ENCODE measurements around the gene AP2A2. TPM values are rescaled to one million over a fixed set of nuclear protein-coding genes. Genes with fewer than 3 reads are reported as not detected.

Gene AP2A2
- total and polyA plus RNA-seq, 2 of the 4 experiments (the other 2 are of a cell fraction): 19.9 to 49.0 TPM

DNA sequence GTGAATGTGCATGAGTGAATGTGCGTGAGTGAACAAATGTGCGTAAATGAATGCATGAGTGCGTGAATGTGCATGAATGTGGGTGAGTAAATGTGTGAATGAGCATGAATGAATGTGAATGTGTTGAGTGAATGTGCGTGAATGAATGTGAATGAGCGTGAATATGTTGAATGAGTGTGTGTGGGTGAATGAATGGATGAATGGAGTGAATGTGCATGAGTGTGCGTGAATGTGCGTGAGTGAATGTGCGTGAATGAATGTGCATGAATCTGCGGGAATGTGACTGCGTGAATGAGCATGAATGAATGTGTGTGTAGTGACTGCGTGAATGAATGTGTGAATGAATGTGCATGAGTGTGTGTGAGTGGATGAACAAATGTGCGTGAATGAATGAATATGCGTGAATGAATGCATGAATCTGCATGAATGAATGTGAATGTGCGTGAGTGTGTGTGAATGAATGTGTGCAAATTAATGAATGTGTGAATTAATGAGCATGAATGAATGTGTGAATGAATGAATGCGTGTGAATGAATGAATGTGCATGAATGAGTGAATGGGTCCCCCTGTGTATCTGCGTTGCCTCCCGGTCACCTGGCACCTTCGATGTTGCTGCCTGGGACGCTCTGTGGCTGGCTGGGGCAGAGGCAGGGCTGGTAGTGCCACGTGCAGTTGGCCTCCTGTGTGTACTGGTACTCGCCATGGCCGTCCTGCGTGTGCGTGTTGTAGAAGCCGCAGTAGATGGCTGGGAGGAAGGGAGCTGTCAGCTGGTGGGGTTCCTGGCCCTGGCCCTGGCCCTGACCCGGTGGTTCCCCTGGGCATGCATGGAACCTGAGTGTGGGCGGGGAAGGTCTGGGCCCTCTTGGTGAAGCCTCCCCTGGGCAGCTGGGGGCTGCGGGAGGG is 97.5 kb downstream of the AP2A2 start:
- no peaks in the 10 kb centered on the region for H3K4me1 ChIP-seq (ENCODE audit: control insufficient read depth, insufficient read depth, low read length)
- DNase-seq (no peak), ATAC-seq (ENCODE audit: low read depth) (no peak)
- H3K27me3 ChIP-seq (ENCODE audit: control insufficient read depth, insufficient read depth, low read length): no peaks in the 10 kb centered on the region
- 96 to 100% methylated on average over 11 to 15 of the region's 28 CpGs for WGBS, 2 experiments (ENCODE audit: extremely low coverage in 2 of 2, insufficient read length in 1 of 2)
- no peaks in the 10 kb centered on the region for H3K36me3 ChIP-seq (ENCODE audit: control insufficient read depth, insufficient read depth, low read length)
- in situ Hi-C loops (cut with MboI; ENCODE audit: low sequenced_read_pairs) (no loop called here), intact Hi-C loops (cut with micrococcal nuclease) (no loop called here), dilution Hi-C loops (cut with HindIII; ENCODE audit: low sequenced_read_pairs, unreplicated experiment) (no loop called here)
- H4K91ac ChIP-seq (ENCODE audit: insufficient read depth, low read depth, low read length): no peak overlapping the region
- BruUV-seq (replicated peaks): no TSS peak
- no peak overlapping the region for H3K4ac ChIP-seq (ENCODE audit: low read depth, low read length)
- no peak for TF ChIP-seq FOS (IDR thresholded peaks at IDR 0.05; ENCODE audit: low read depth, low read length)
- TF ChIP-seq SMC3 (IDR thresholded peaks at IDR 0.05; ENCODE audit: low read depth, low read length): no peak
- no peak for TF ChIP-seq RFX5 (IDR thresholded peaks at IDR 0.05; ENCODE audit: low read depth, low read length)
- no peak for TF ChIP-seq MXI1 (IDR thresholded peaks at IDR 0.05; ENCODE audit: borderline replicate concordance, low read depth, low read length)
- TF ChIP-seq MAZ (IDR thresholded peaks at IDR 0.05; ENCODE audit: borderline replicate concordance, low read depth, low read length): no peak
- TF ChIP-seq, protein P1, sequence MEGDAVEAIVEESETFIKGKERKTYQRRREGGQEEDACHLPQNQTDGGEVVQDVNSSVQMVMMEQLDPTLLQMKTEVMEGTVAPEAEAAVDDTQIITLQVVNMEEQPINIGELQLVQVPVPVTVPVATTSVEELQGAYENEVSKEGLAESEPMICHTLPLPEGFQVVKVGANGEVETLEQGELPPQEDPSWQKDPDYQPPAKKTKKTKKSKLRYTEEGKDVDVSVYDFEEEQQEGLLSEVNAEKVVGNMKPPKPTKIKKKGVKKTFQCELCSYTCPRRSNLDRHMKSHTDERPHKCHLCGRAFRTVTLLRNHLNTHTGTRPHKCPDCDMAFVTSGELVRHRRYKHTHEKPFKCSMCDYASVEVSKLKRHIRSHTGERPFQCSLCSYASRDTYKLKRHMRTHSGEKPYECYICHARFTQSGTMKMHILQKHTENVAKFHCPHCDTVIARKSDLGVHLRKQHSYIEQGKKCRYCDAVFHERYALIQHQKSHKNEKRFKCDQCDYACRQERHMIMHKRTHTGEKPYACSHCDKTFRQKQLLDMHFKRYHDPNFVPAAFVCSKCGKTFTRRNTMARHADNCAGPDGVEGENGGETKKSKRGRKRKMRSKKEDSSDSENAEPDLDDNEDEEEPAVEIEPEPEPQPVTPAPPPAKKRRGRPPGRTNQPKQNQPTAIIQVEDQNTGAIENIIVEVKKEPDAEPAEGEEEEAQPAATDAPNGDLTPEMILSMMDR (conservative IDR thresholded peaks at IDR 0.05; ENCODE audit: low read depth, low read length): no peak
- TF ChIP-seq, protein P2, sequence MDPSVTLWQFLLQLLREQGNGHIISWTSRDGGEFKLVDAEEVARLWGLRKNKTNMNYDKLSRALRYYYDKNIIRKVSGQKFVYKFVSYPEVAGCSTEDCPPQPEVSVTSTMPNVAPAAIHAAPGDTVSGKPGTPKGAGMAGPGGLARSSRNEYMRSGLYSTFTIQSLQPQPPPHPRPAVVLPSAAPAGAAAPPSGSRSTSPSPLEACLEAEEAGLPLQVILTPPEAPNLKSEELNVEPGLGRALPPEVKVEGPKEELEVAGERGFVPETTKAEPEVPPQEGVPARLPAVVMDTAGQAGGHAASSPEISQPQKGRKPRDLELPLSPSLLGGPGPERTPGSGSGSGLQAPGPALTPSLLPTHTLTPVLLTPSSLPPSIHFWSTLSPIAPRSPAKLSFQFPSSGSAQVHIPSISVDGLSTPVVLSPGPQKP (IDR thresholded peaks at IDR 0.05; ENCODE audit: borderline replicate concordance, low read depth, low read length): no peak
- no peak for TF ChIP-seq POLR2A (IDR thresholded peaks at IDR 0.05; ENCODE audit: low read depth, low read length)
- TF ChIP-seq CHD1 (IDR thresholded peaks at IDR 0.05; ENCODE audit: low read depth, low read length): no peak
- no peak for TF ChIP-seq NFE2L2 (IDR thresholded peaks at IDR 0.05; ENCODE audit: low read depth, low read length)
- no peak for TF ChIP-seq CEBPB (IDR thresholded peaks at IDR 0.05; ENCODE audit: low read depth, low read length)
- no peak for TF ChIP-seq BHLHE40 (IDR thresholded peaks at IDR 0.05; ENCODE audit: low read depth, low read length)
- TF ChIP-seq, protein P3, sequence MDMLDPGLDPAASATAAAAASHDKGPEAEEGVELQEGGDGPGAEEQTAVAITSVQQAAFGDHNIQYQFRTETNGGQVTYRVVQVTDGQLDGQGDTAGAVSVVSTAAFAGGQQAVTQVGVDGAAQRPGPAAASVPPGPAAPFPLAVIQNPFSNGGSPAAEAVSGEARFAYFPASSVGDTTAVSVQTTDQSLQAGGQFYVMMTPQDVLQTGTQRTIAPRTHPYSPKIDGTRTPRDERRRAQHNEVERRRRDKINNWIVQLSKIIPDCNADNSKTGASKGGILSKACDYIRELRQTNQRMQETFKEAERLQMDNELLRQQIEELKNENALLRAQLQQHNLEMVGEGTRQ (IDR thresholded peaks at IDR 0.05; ENCODE audit: low read depth, low read length): no peak
- no peak for TF ChIP-seq RAD21 (IDR thresholded peaks at IDR 0.05; ENCODE audit: low read length)
- TF ChIP-seq MAFK (IDR thresholded peaks at IDR 0.05; ENCODE audit: low read depth, low read length): no peak
- no peak overlapping the region for H4K5ac ChIP-seq (ENCODE audit: low read depth, low read length)
- H3K79me1 ChIP-seq (ENCODE audit: low read depth in 1 of 2, low read length in 2 of 2): 0 out of 4 replicates have a peak, but pooled peaks cover 0 to 2% of the 10 kb centered on the region in 2 experiments
- H2AK5ac ChIP-seq (ENCODE audit: low read depth, low read length): no peak overlapping the region
- H3K9me1 ChIP-seq (ENCODE audit: insufficient read depth, low read length): peaks cover 5% of the 10 kb centered on the region
- H3K18ac ChIP-seq (ENCODE audit: low read depth, low read length): no peak overlapping the region
- POLR2A ChIA-PET (ENCODE audit: unreplicated experiment): no interaction called here
- H2BK5ac ChIP-seq (ENCODE audit: low read depth, low read length, poor library complexity, severe bottlenecking): no peak overlapping the region
- H3K9me3 ChIP-seq (ENCODE audit: control insufficient read depth, insufficient read depth, low read length): no peaks in the 10 kb centered on the region
- CTCF ChIA-PET: no interaction called here
- H3K9ac ChIP-seq (ENCODE audit: low read depth, low read length): no peak overlapping the region
- H3K27ac ChIP-seq (ENCODE audit: insufficient read depth, low read length): no peak overlapping the region
- no peak overlapping the region for H3K56ac ChIP-seq (ENCODE audit: extremely low read depth, insufficient read depth, low read length)
- no peak overlapping the region for H3K14ac ChIP-seq (replicated peaks; ENCODE audit: low read depth, low read length)
- no peaks in the 10 kb centered on the region; the same call in none of the 2 replicates for H4K20me1 ChIP-seq (ENCODE audit: insufficient read depth, low read length)
- H2BK15ac ChIP-seq (ENCODE audit: low read depth, low read length): no peak overlapping the region
- H3K4me3 ChIP-seq (ENCODE audit: insufficient read depth, low read depth, low read length): no peak overlapping the region
- H3K23ac ChIP-seq (ENCODE audit: low read depth, low read length): no peak overlapping the region
- H2AFZ ChIP-seq (replicated peaks; ENCODE audit: low read length, poor library complexity): no peak overlapping the region
- no peak overlapping the region for H2BK120ac ChIP-seq (ENCODE audit: low read depth, low read length)
- no peak overlapping the region for H3K4me2 ChIP-seq (ENCODE audit: low read depth, low read length)
- H2AK9ac ChIP-seq (replicated peaks; ENCODE audit: low read depth, low read length, poor library complexity): no peak overlapping the region
- no peak overlapping the region for H4K8ac ChIP-seq (ENCODE audit: low read depth in 2 of 2, low read length in 2 of 2)
- H2BK20ac ChIP-seq (ENCODE audit: low read depth, low read length): no peak overlapping the region

Measured in IMR-90 (cell line).